Globus pallidus (tissue), 1 donor: ENCODE measurements around the gene P3H3.

Experiments used
- DNase-seq: peaks from one replicate; pipeline ENCODE4 v3.0.0-alpha.2; 2015; ENCODE audit warnings: low spot score

P3H3 gene

GRCh38 chr12:6827982-6828780 is at the start of gene P3H3:
Gene P3H3, plus strand, starts transcription at chr12:6828407. Its CDS starts 34 bp downstream, at chr12:6828441.
- DNase-seq: no peak

- DNase-seq: peak; percentile 91
These were observed 49.3 kb upstream of the P3H3 start for GRCh38 chr12:6778574-6779550.

GRCh38 chr12:6779708-6780432 is 48.3 kb upstream of the P3H3 start:
- DNase-seq: no peak

DNA sequence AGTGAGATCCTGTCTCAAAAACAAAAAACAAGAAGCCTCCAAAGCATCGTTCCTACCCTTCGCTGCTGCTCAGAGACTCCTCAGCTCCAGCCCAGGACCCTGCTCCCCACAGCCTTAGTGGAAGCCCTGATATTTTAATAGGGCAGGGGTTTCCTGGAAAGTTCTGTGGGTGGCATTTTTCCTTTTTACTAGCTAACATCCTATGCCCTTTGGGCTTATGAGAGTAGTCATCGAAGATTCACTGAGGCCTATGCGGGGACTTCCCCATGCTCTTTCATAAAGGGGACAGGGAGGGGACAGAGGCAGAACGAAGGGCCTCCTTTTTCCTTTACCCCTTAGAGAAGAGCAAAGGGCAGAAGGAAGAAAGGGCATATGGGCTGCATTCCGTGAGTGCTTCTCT is 47.6 kb upstream of the P3H3 start:
- DNase-seq: no peak

GRCh38 chr12:6782119-6782518 is 46.1 kb upstream of the P3H3 start:
- DNase-seq: no peak

DNA sequence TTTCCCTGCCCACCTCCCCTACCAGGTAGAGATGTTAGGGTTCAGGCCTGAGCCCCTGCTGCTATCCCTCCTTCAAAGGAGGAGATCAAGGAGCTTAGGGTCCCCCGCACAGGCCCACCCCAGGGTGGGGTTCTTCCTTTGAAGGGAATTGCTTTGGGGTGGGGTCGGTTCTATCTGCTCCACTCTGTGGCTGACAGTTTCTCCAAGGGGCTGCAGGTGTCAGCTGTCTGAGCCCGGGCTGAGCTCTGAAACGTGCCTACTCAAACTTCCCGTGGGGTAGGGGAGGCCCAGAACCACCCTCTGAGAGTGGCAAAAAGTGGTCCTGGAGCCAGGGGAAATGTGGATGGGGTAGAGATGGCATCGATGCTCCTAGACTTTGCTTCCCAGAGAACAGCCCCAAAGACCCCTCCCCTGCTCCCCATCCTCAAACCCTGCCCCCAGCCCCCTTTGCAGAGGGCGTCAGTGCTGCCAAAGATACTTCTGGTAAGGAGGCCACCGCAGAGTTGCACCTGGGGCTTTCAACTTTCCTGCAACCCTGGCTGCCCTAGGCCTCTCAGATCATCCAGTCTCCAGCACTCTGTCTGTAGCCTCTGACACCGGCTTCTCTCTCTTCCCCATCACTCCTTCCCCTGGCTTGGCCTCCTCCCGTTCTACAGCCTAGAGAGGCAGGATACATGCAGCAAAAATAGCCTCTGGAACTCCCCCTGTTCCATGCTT is 45.2 kb upstream of the P3H3 start:
- no peak for DNase-seq

DNA sequence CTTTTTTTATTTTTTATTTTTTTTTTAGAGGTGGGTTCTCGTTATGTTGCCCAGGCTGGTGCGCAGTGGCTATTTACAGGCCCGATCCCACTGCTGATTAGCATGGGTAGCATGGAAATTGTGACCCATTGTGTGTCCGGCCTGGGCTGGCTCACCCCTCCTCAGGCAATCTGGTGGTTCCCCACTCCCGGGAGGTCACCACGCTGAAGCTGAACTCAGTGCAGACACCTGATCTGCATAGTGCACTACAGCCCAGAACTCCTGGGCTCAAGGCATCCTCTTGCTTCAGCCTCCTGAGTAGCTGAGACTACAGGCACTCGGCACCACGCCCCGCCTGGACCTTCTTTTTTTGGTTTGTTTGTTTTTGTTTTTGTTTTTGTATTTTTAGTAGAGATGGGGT is 44.4 kb upstream of the P3H3 start:
- DNase-seq: no peak

GRCh38 chr12:6784296-6784695 is 43.9 kb upstream of the P3H3 start:
- no peak for DNase-seq

- no peak for DNase-seq
These were observed 43.4 kb upstream of the P3H3 start for GRCh38 chr12:6784761-6785160.

DNA sequence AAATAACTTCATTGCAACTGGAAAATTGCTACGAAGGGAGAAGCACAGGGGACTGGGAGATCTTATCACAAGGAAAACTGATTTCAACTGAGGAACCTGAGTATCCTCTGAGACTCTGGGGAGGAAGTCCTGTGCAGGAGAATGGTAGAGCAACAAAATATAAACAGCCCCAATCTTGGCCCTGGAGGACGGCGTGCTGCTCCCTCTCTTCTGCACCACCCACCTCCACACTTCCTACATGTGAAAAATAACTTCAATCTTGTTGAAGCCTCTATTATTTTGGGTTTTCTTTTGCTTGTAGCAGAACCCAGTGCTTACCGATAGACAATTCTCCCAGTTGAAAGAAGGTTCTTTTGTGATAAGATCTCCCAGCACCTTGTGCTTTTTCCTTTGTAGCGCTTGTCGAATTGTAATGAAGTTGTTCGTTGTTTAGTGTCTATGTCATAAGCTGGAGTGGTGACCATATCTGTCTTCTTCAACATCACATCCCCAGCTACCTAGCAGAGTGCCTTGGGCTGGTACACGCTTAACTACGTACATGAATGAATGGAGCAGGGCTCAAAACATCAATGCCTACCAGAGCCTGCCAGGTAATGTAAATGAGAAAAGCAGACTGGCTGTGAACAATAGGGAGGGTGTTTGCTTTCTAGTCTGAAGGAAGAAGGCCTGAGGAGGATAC is 41.7 kb upstream of the P3H3 start:
- DNase-seq: no peak

DNA sequence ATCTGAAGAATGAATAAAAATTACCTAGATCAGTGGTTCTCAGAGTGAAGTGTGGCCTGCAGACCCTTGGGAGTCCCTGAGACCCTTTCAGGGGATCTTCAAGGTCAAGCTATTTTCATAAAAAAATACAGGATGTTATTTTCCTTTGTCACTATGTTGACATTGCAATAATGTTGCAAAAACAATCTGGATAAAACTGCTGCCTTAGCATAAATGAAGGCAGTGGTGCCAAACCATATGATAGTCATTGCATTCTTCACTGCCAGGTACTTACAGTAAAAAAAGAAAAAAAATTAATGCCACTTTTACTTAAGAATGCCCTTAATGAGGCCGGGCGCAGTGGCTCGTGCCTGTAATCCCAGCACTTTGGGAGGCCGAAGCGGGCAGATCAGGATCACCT is 40.9 kb upstream of the P3H3 start:
- DNase-seq: no peak

DNA sequence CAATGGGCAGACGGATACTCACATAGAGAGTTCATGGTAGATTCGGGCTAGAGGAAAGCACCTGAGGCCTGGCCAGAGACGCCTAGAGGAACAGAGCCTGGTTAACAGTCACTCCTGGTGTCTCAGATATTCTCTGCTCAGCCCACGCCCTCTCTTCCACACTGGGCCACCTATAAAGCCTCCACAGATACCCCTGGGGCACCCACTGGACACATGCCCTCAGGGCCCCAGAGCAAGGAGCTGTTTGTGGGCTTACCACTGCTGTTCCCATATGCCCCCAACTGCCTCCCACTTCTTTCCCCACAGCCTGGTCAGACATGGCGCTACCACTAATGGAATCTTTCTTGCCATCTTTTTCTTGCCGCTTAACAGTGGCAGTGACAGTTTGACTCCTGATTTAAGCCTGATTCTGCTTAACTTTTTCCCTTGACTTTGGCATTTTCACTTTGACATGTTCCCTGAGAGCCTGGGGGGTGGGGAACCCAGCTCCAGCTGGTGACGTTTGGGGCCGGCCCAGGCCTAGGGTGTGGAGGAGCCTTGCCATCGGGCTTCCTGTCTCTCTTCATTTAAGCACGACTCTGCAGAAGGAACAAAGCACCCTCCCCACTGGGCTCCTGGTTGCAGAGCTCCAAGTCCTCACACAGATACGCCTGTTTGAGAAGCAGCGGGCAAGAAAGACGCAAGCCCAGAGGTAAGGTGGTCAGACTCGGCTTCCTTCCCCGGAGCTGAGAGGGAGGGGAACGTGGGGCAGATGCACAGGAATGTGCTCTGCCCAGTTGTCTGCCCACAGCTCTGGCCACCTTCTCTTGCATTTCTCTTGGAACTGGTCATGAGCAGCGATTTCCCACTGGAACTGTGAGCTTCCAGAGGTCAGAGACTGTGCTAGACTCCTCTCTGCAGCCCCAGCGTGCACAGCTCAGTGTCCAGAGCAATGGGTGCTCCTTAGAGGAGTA is 39.0 kb upstream of the P3H3 start, which contains the start of gene CD4:
Gene CD4, plus strand, starts transcription at position 557 of the 953 bp plus-strand sequence. CDS start 10,611 bp downstream, outside the sequence.
- peak; percentile 54 for DNase-seq

GRCh38 chr12:6790496-6791150 is 37.6 kb upstream of the P3H3 start:
- no peak for DNase-seq

DNA sequence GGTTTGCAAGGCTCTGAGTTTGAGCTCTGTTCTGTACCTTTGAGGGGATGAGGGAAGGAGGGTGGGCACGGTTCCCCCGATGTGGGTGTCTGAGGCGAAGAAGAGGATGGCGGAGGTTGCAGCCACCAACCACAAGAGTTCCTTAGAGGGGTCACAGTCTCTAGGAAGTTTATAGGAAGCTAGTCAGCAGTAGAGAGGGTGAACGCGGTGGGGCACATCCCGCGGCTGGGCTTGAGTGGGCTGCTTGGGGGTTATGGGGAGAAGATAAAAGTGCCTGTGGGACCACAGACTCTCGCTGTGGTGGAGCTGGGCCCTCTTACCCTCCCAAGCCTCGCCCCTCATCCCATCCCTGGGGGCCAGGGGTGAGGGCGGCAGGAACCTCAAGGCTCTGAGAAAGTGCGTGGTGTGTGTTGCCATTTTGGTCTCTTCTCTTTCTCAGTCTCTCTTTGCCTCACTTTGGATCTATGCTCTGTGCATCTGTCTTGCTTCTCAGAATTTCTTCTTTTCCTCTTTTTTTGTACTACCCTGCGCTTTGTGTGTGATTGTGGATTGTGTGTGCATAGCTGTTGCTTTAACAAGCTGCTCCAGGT is 36.2 kb upstream of the P3H3 start:
- no peak for DNase-seq

GRCh38 chr12:6792522-6793201 is 35.5 kb upstream of the P3H3 start:
- DNase-seq: peak; percentile 48

- no peak for DNase-seq
These were observed 33.1 kb upstream of the P3H3 start for GRCh38 chr12:6795088-6795487.

- no peak for DNase-seq
These were observed 31.6 kb upstream of the P3H3 start for GRCh38 chr12:6796576-6796975.

GRCh38 chr12:6799147-6799546 is 29.1 kb upstream of the P3H3 start:
- DNase-seq: no peak
